A673 (cell line): ENCODE measurements around the gene LYPD8. TPM values are rescaled to one million over a fixed set of nuclear protein-coding genes. Genes with fewer than 3 reads are reported as not detected.

ENCODE experiments used
- BruUV-seq: library from RNA; stranded (reverse); fragments of 400-500 nt; replicated peaks from 2 replicates; lab custom pipeline; 2021; lab: Mats Ljungman, UMichigan
- CTCF ChIA-PET: fragments of 300-600 bp; sonication (Branson Sonifier 250); formaldehyde crosslinking; loops from one replicate; lab custom pipeline; 2022; ENCODE audit warnings: antibody characterized with exemption; lab: Charles Lee
- POLR2A ChIA-PET: fragments of 300-600 bp; sonication (Branson Sonifier 250); formaldehyde crosslinking; loops from one replicate; lab custom pipeline; 2022; ENCODE audit warnings: antibody characterized with exemption; ENCODE audit not compliant: low non-redundant PET; lab: Charles Lee
- DNase-seq: peaks from one replicate; pipeline ENCODE4 v3.0.0-alpha.2; 2015; ENCODE audit warnings: low spot score
- H3K27ac ChIP-seq: fragments of 200-600 bp; sonication (generic); 2 replicates; pipeline ENCODE4 v1.5.1; 2016; ENCODE audit warnings: mixed run types, low read depth, mild to moderate bottlenecking, mixed read lengths, antibody characterized with exemption, low read length; ENCODE audit not compliant: poor library complexity, severe bottlenecking
- H3K27me3 ChIP-seq: fragments of 200-600 bp; sonication (generic); replicated peaks from 2 replicates; pipeline ENCODE4 v1.6.1; 2017; ENCODE audit warnings: mixed run types, low read depth, mild to moderate bottlenecking, mixed read lengths, antibody characterized with exemption, low read length; ENCODE audit not compliant: insufficient read depth, poor library complexity
- H3K36me3 ChIP-seq: fragments of 200-600 bp; sonication (generic); 2 replicates; pipeline ENCODE4 v1.6.1; 2016; ENCODE audit warnings: mixed run types, mild to moderate bottlenecking, mixed read lengths, antibody characterized with exemption, low read length; ENCODE audit not compliant: insufficient read depth, poor library complexity, severe bottlenecking
- H3K4me1 ChIP-seq: fragments of 200-600 bp; sonication (generic); 2 replicates; pipeline ENCODE4 v1.6.1; 2017; ENCODE audit warnings: mixed run types, mild to moderate bottlenecking, mixed read lengths, antibody characterized with exemption, low read length; ENCODE audit not compliant: insufficient read depth, poor library complexity, severe bottlenecking
- H3K4me3 ChIP-seq: fragments of 200-600 bp; sonication (generic); 2 replicates; pipeline ENCODE4 v1.5.1; 2016; ENCODE audit warnings: low read depth, mixed run types, mild to moderate bottlenecking, mixed read lengths, low read length; ENCODE audit not compliant: poor library complexity, severe bottlenecking
- H3K9me3 ChIP-seq: fragments of 200-600 bp; sonication (generic); 2 replicates; pipeline ENCODE4 v1.6.1; 2016; ENCODE audit warnings: mixed run types, low read depth, mild to moderate bottlenecking, mixed read lengths, antibody characterized with exemption, low read length; ENCODE audit not compliant: poor library complexity, severe bottlenecking
- EZH2 ChIP-seq: fragments of 200-600 bp; sonication (generic); IDR thresholded peaks from 2 replicates; pipeline ENCODE4 v1.6.1; 2017; ENCODE audit warnings: borderline replicate concordance, low read depth, mild to moderate bottlenecking, mixed read lengths, antibody characterized with exemption, low read length; ENCODE audit not compliant: poor library complexity, severe bottlenecking
- intact Hi-C: fragments of 100-400 bp; cut with micrococcal nuclease; formaldehyde crosslinking; loops from one replicate; pipeline ENCODE4 v1.10.0; 2022; ENCODE audit not compliant: unreplicated experiment
- total RNA-seq: library from RNA; stranded (reverse); gene quantifications from 2 replicates; pipeline ENCODE4 v1.2.3, GENCODE V29; 2021
- TF ChIP-seq, protein P1 (sequence below): fragments of 300-800, 200-600 bp; sonication (generic); conservative IDR thresholded peaks from 2 replicates; pipeline ENCODE4 v1.5.1; 2017; ENCODE audit warnings: low read depth, mild to moderate bottlenecking, antibody characterized with exemption, low read length, moderate library complexity, mixed read lengths

Gene LYPD8
- total RNA-seq, 1 experiment from 2014 or later: not detected

DNA sequence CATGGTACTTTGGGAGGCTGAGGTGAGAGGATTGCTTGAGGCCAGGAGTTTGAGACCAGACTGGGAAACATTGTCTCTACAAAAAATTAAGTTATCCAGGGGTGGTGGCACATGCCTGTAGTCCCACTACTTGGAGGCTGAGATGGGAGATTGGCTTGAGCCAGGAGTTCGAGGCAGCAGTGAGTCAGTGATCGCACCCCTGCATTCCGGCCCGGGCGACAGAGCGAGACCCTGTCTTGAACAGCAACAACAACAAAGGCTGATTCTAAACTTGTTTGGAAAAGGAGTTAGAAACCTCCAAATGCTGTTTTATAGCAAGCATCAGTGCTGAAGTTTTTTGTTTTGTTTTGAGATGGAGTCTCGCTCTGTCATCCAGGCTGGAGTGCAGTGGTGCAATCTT lies 14.7 kb downstream of the LYPD8 start:
- H3K36me3 ChIP-seq: no peaks in the 10 kb centered on the region
- ChIA-PET CTCF (no interaction called here), POLR2A (no interaction called here)
- no peak overlapping the region for H3K4me3 ChIP-seq
- H3K27ac ChIP-seq: no peak overlapping the region
- peaks cover 12% of the 10 kb centered on the region for H3K27me3 ChIP-seq
- no peaks in the 10 kb centered on the region for H3K9me3 ChIP-seq
- intact Hi-C loops: no loop called here
- no TSS peak for BruUV-seq
- no peak for TF ChIP-seq EZH2
- no peaks in the 10 kb centered on the region for H3K4me1 ChIP-seq
- DNase-seq: no peak

DNA sequence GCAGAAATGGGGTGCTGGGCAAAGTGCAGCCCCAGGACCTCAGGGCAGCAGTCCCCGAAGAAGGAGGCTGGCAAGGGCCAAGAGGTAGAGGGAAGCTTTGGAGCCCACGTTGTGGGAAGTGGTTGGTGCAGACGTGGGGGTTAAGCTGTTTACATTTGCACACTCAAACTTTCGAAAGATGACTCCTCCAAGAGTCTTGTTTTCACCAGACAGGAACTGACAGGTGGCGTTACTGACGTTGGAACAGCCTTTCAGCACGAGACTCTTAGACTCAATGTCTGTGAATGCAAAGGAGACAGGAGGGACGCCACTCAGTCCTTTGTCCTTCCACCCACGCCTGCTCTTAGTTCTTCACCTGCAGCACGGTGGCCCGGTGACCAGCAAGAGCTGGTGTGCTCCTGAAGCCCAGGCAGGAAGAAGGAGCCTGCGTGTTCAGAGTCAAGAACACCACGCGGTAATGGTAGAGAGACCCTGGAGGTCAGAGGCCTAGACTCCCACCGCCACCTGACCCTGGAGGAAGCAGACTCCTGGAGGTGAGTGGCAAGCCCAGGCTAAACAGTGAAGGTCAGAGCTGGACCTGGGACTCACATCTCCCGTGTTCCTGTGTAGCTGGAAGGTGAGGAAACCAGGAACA lies 15.9 kb downstream of the LYPD8 start:
- TF ChIP-seq, protein P1, sequence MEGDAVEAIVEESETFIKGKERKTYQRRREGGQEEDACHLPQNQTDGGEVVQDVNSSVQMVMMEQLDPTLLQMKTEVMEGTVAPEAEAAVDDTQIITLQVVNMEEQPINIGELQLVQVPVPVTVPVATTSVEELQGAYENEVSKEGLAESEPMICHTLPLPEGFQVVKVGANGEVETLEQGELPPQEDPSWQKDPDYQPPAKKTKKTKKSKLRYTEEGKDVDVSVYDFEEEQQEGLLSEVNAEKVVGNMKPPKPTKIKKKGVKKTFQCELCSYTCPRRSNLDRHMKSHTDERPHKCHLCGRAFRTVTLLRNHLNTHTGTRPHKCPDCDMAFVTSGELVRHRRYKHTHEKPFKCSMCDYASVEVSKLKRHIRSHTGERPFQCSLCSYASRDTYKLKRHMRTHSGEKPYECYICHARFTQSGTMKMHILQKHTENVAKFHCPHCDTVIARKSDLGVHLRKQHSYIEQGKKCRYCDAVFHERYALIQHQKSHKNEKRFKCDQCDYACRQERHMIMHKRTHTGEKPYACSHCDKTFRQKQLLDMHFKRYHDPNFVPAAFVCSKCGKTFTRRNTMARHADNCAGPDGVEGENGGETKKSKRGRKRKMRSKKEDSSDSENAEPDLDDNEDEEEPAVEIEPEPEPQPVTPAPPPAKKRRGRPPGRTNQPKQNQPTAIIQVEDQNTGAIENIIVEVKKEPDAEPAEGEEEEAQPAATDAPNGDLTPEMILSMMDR: no peak
- no peak for TF ChIP-seq EZH2
- intact Hi-C loops: no loop called here
- no peak for DNase-seq
- ChIA-PET CTCF (no interaction called here), POLR2A (no interaction called here)
- H3K9me3 ChIP-seq: peaks cover 4% of the 10 kb centered on the region
- no peaks in the 10 kb centered on the region for H3K36me3 ChIP-seq
- no peaks in the 10 kb centered on the region for H3K4me1 ChIP-seq
- H3K4me3 ChIP-seq: no peak overlapping the region
- no peak overlapping the region for H3K27ac ChIP-seq
- H3K27me3 ChIP-seq: peaks cover under 1% of the 10 kb centered on the region
- no TSS peak for BruUV-seq

DNA sequence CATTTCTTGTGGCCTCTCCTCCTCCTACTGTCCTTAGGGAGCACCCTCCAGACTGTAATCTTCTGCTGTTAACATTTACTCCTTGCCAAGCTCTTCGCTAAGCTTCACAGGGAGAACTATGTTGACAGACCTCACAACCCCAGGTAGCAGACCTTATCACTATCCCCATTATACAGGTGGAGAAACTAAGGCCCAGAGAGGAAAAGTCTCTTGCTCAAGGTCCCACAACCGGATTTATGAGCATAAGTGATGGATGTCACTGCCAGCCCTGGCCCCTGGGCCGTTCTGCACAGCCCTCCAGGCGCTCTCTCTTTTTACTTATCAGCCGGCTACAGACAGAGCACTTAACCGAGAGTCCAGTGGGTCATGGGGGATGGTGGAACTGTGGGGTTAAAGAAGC lies 18.1 kb downstream of the LYPD8 start:
- Histone ChIP-seq H3K27me3 (no peaks in the 10 kb centered on the region), H3K4me3 (no peak overlapping the region), H3K4me1 (peaks cover 5% of the 10 kb centered on the region), H3K27ac (no peak overlapping the region), H3K36me3 (no peaks in the 10 kb centered on the region), H3K9me3 (peaks cover 4% of the 10 kb centered on the region)
- DNase-seq: no peak
- ChIA-PET CTCF (no interaction called here), POLR2A (no interaction called here)
- intact Hi-C loops: no loop called here
- TF ChIP-seq, protein P1: no peak
- no peak for TF ChIP-seq EZH2
- BruUV-seq: no TSS peak

DNA sequence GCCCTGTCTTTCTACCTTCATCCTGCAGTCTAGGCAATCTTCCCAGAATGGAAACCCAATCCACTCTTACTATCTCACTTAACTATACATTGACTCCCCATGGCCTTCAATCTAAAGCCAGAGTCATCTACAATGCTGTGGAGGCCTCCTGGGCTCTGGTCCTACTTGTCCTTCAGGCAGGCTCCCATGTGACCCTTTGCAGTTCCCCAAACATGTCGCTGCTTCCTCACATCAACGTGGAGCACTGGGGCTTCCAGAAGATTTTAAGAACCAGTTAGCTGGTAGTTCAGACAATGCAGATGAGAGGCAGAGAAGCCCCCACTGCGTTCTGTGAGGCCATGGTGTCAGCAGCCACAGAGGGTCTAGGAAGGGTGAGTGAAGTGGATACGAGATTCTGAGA lies 18.6 kb downstream of the LYPD8 start:
- H3K9me3 ChIP-seq: peaks cover 4% of the 10 kb centered on the region
- ChIA-PET POLR2A (no interaction called here), CTCF (no interaction called here)
- peaks cover 5% of the 10 kb centered on the region for H3K4me1 ChIP-seq
- no peaks in the 10 kb centered on the region for H3K36me3 ChIP-seq
- no peaks in the 10 kb centered on the region for H3K27me3 ChIP-seq
- TF ChIP-seq EZH2: no peak
- TF ChIP-seq, protein P1: no peak
- intact Hi-C loops: no loop called here
- no peak overlapping the region for H3K4me3 ChIP-seq
- H3K27ac ChIP-seq: no peak overlapping the region
- DNase-seq: no peak
- BruUV-seq: no TSS peak
